BJ (cell line): ENCODE measurements around the gene MUC6. TPM values are rescaled to one million over a fixed set of nuclear protein-coding genes. Genes with fewer than 3 reads are reported as not detected.

Experiments
- CTCF ChIA-PET: fragments of 350-600 bp; formaldehyde crosslinking; extraction: SDS; loops from one replicate; lab custom pipeline; 2021; ENCODE audit warnings: antibody characterized with exemption, inconsistent platforms; lab: Yijun Ruan, JAX
- POLR2A ChIA-PET: fragments of 300-600 bp; sonication (Branson Sonifier 250); formaldehyde crosslinking; extraction: SDS; loops from one replicate; lab custom pipeline; 2021; ENCODE audit warnings: antibody characterized with exemption; lab: Charles Lee
- DNase-seq: peaks from one replicate; pipeline ENCODE4 v3.0.0-alpha.2; 2011; ENCODE audit warnings: low read depth
- H3K27me3 ChIP-seq: 2 replicates; pipeline ENCODE4 v1.6.0; 2011; ENCODE audit warnings: low read length; ENCODE audit not compliant: control insufficient read depth, insufficient read depth
- H3K36me3 ChIP-seq: 2 replicates; pipeline ENCODE4 v1.5.1; 2011; ENCODE audit warnings: low read length; ENCODE audit not compliant: control insufficient read depth, insufficient read depth
- H3K4me3 ChIP-seq: 2 replicates; pipeline ENCODE4 v1.5.1; 2011; ENCODE audit warnings: low read depth, mild to moderate bottlenecking, control low read depth, low read length
- CTCF ChIP-seq: IDR thresholded peaks from 2 replicates; pipeline ENCODE4 v1.5.1; 2011; ENCODE audit warnings: low read depth, mild to moderate bottlenecking, control low read depth, inconsistent platforms, low read length, moderate library complexity; ENCODE audit not compliant: insufficient read depth
- polyA plus RNA-seq: library from polyadenylated mRNA; depleted of rRNA; stranded (reverse); fragments of >200 nt; gene quantifications from 2 replicates; pipeline ENCODE4 v1.2.3, GENCODE V29; 2011

MUC6 gene
- polyA plus RNA-seq, 1 experiment = not detected

GRCh38 chr11:1053121-1053901 lies 16.8 kb upstream of the MUC6 start:
- POLR2A ChIA-PET = no interaction called here
- CTCF ChIA-PET = no interaction called here
- Histone ChIP-seq H3K27me3 (peaks cover 3% of the 10 kb centered on the region; the same call in 1 of the 2 replicates), H3K36me3 (no peaks in the 10 kb centered on the region), H3K4me3 (no peak overlapping the region)
- TF ChIP-seq CTCF = no peak
- DNase-seq = no peak

- no peak for TF ChIP-seq CTCF
- no peak for DNase-seq
- ChIA-PET POLR2A (no interaction called here), CTCF (interaction anchor here (0.7 to 2.3 kb wide), 11 partner anchors 9 to 222 kb away, joined by 3 to 20 read pairs (median 6); partner anchors contain the start of genes AP2A2, CHID1, POLR2L and TSPAN4)
- H3K4me3 ChIP-seq = no peak overlapping the region
- peaks cover 5% of the 10 kb centered on the region for H3K27me3 ChIP-seq
- H3K36me3 ChIP-seq = no peaks in the 10 kb centered on the region
These were observed 15.9 kb upstream of the MUC6 start for GRCh38 chr11:1052133-1053011.

- TF ChIP-seq CTCF = no peak
- ChIA-PET POLR2A (no interaction called here), CTCF (interaction anchor here (0.6 to 2.3 kb wide), 24 partner anchors 9 to 248 kb away, joined by 3 to 20 read pairs (median 4); partner anchors contain the start of genes AP2A2, CHID1, PNPLA2 and POLR2L)
- H3K4me3 ChIP-seq = no peak overlapping the region
- H3K27me3 ChIP-seq = peaks cover 5% of the 10 kb centered on the region
- H3K36me3 ChIP-seq = no peaks in the 10 kb centered on the region
- no peak for DNase-seq
These were observed 15.0 kb upstream of the MUC6 start for GRCh38 chr11:1051356-1052132.

GRCh38 chr11:1050581-1051355 lies 14.2 kb upstream of the MUC6 start:
- ChIA-PET POLR2A (no interaction called here), CTCF (interaction anchor here (0.6 to 2.3 kb wide), 26 partner anchors 8 to 247 kb away, joined by 3 to 20 read pairs (median 4); partner anchors contain the start of genes AP2A2, CHID1 and PNPLA2)
- peak; percentile 95 for TF ChIP-seq CTCF
- Histone ChIP-seq H3K36me3 (no peaks in the 10 kb centered on the region), H3K4me3 (no peak overlapping the region), H3K27me3 (peaks cover 5% of the 10 kb centered on the region)
- DNase-seq = no peak
